KOPT-K1 (cell line): ENCODE results near the gene GNRH2.

Experiments used
- H3K27ac ChIP-seq: fragments of 200-600 bp; sonication (generic); 2 replicates; pipeline ENCODE4 v1.5.1; 2016; ENCODE audit warnings: antibody characterized with exemption, mild to moderate bottlenecking, low read depth, low read length; ENCODE audit not compliant: poor library complexity, severe bottlenecking
- H3K36me3 ChIP-seq: fragments of 200-600 bp; sonication (generic); 2 replicates; pipeline ENCODE4 v1.5.1; 2017; ENCODE audit warnings: antibody characterized with exemption, mild to moderate bottlenecking, low read length, moderate library complexity; ENCODE audit not compliant: insufficient read depth
- H3K9me3 ChIP-seq: fragments of 200-600 bp; sonication (generic); 2 replicates; pipeline ENCODE4 v1.5.1; 2017; ENCODE audit warnings: antibody characterized with exemption, low read length, mild to moderate bottlenecking; ENCODE audit not compliant: insufficient read depth, poor library complexity, severe bottlenecking

GNRH2 gene

GRCh38 chr20:3080939-3081388 is 37.5 kb downstream of the GNRH2 start:
- Histone ChIP-seq H3K36me3 (no peaks in the 10 kb centered on the region), H3K9me3 (no peaks in the 10 kb centered on the region), H3K27ac (no peak overlapping the region)

GRCh38 chr20:3081641-3082040 is 38.2 kb downstream of the GNRH2 start:
- no peaks in the 10 kb centered on the region for H3K9me3 ChIP-seq
- no peak overlapping the region for H3K27ac ChIP-seq
- H3K36me3 ChIP-seq, result no peaks in the 10 kb centered on the region

GRCh38 chr20:3082306-3082951 is 39.0 kb downstream of the GNRH2 start:
- Histone ChIP-seq H3K36me3 (no peaks in the 10 kb centered on the region), H3K9me3 (no peaks in the 10 kb centered on the region), H3K27ac (no peak overlapping the region)

- Histone ChIP-seq H3K36me3 (no peaks in the 10 kb centered on the region), H3K27ac (no peak overlapping the region), H3K9me3 (no peaks in the 10 kb centered on the region)
Measured at GRCh38 chr20:3082955-3083952, 39.8 kb downstream of the GNRH2 start.

- H3K9me3 ChIP-seq, result no peaks in the 10 kb centered on the region
- no peak within 1 kb of the TSS for H3K27ac ChIP-seq
- H3K36me3 ChIP-seq, result no peaks in the 10 kb centered on the region
Measured at GRCh38 chr20:3084283-3084985, 41.0 kb downstream of the GNRH2 start, which contains the start of gene AVP. AVP (minus strand) TSS chr20:3084724; CDS start chr20:3084674, 50 bp downstream.

GRCh38 chr20:3084986-3085360 is 41.6 kb downstream of the GNRH2 start:
- Histone ChIP-seq H3K36me3 (no peaks in the 10 kb centered on the region), H3K9me3 (no peaks in the 10 kb centered on the region), H3K27ac (no peak overlapping the region)

GRCh38 chr20:3085571-3086072 is 42.2 kb downstream of the GNRH2 start:
- Histone ChIP-seq H3K9me3 (no peaks in the 10 kb centered on the region), H3K36me3 (no peaks in the 10 kb centered on the region), H3K27ac (no peak overlapping the region)

GRCh38 chr20:3088031-3088430 is 44.6 kb downstream of the GNRH2 start:
- Histone ChIP-seq H3K27ac (no peak overlapping the region), H3K9me3 (no peaks in the 10 kb centered on the region), H3K36me3 (no peaks in the 10 kb centered on the region)

- Histone ChIP-seq H3K36me3 (no peaks in the 10 kb centered on the region), H3K9me3 (no peaks in the 10 kb centered on the region), H3K27ac (peak overlapping the region; percentile 24)
Measured at GRCh38 chr20:3090565-3090964, 47.1 kb downstream of the GNRH2 start.

- no peaks in the 10 kb centered on the region for H3K9me3 ChIP-seq
- H3K27ac ChIP-seq, result no peak overlapping the region
- no peaks in the 10 kb centered on the region for H3K36me3 ChIP-seq
Measured at GRCh38 chr20:3092611-3093379, 49.4 kb downstream of the GNRH2 start.

GRCh38 chr20:3093861-3094361 is 50.5 kb downstream of the GNRH2 start:
- Histone ChIP-seq H3K36me3 (no peaks in the 10 kb centered on the region), H3K9me3 (no peaks in the 10 kb centered on the region), H3K27ac (peak overlapping the region; percentile 24)

GRCh38 chr20:3094848-3095629 is 51.6 kb downstream of the GNRH2 start:
- Histone ChIP-seq H3K36me3 (no peaks in the 10 kb centered on the region), H3K27ac (no peak overlapping the region), H3K9me3 (no peaks in the 10 kb centered on the region)
